HG03025 (cell line): ENCODE data around the gene ITSN2.

Source experiments
- ATAC-seq: cut with Tn5 transposase; IDR thresholded peaks from one replicate; pipeline ENCODE4 v1.9.1; 2021; ENCODE audit warnings: mild to moderate bottlenecking, moderate library complexity; ENCODE audit not compliant: unreplicated experiment, low FRiP score

The ITSN2 gene

GRCh38 chr2:24191156-24191555 is 169.2 kb downstream of the ITSN2 start:
- ATAC-seq, result no peak

GRCh38 chr2:24190503-24190902 is 169.8 kb downstream of the ITSN2 start:
- ATAC-seq, result no peak

- no peak for ATAC-seq
Observed at GRCh38 chr2:24189551-24189950, 170.8 kb downstream of the ITSN2 start.

DNA sequence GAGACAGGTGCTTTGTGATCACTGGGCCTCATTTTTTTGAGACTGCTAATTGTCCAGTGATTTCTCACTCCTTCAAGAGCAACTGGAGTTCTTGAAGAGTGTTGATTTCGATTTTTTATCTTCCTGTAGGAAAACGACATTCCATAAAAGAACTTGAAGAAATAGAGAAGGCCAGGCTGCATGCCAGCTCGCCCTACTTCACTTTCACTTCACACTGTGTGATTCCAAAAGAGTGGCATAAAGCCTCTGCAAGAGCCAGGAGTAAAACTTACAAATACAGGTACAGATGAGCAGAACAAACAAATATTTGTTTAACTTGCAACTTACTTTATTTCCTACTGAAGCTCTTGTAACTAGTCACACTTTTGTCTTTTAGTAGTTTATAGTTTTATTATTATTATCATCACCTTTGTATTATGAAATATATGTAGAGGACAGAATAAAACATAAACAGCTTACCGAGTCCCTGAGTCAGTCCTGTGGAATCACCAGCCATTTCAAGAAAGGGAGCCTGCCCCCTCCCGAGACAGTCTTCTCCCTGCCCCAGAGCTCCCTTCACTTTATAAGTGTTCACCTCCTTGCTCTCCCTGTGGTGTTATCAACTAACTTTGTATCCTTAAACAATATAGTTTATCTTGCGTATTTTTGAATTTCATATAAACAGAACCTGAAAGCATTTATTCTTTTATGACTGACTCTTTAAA is 176.8 kb downstream of the ITSN2 start:
- no peak for ATAC-seq

DNA sequence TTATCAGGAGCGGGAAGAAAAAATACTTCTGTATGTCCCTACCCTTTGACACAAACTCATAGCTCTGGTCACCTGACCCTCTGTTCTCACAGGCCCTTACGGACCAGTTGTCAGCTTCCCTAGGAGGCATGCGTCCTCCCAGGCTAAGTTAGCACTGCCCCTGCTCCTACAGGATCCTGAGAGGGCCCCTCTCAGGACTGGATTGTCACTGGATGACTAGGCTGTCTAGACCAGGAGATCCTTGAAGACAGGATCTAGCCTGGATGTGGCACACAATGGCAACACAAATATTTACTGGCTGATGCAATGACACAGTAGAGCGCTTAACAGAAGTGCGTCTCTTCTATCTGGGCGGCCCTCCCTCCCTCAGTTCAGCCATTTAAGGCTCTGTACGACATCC is 177.8 kb downstream of the ITSN2 start:
- no peak for ATAC-seq

GRCh38 chr2:24181849-24182248 is 178.5 kb downstream of the ITSN2 start:
- ATAC-seq, result no peak

DNA sequence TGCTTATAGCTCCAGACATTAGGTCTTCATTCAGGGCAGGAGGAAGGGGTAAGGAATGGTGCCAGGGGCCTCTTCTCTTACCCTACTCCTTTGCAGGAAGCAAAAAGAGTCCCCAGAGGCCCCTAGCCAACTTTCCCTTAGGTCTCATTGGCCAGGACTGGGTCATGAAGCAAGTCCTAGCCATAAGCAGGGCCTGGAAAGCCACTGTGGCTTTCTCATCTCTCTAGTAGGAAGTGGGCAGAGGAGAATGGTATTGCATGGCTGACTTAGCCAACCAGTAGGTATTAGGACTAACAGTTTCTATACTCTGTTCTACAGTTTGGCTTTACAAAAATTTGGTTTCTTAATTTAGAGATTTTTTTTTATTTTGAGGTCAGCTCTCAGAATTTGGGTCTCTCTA is 180.7 kb downstream of the ITSN2 start:
- no peak for ATAC-seq

- no peak for ATAC-seq
Observed at GRCh38 chr2:24176326-24176725, 184.0 kb downstream of the ITSN2 start.

GRCh38 chr2:24175631-24176187 is 184.6 kb downstream of the ITSN2 start:
- no peak for ATAC-seq

DNA sequence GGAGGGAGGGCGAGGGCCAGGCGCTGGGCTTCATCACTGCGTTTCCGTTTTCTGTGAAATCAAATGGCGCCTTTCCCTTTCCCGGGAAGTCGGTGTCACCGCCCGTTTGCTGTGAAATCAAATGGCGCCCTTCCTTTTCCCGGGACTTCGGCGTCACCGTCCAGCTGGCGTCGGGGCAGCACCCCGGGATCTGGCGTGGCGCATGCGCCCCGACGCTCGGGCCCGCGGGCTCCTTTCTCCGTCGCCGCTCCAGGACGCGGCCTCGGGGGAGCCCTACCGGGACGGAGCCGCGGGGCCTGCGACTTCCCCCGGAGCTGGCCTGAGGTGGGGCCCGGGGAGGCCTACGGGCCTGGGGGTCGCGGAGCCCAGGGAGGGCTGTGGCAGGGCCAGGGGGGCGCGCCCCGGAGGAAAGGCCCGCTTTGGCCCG is 185.5 kb downstream of the ITSN2 start, which contains the start of gene FAM228A:
Gene FAM228A, plus strand, starts transcription at position 203 of the 427 bp plus-strand sequence. CDS start 428 bp downstream, outside the sequence.
- ATAC-seq, result no peak

DNA sequence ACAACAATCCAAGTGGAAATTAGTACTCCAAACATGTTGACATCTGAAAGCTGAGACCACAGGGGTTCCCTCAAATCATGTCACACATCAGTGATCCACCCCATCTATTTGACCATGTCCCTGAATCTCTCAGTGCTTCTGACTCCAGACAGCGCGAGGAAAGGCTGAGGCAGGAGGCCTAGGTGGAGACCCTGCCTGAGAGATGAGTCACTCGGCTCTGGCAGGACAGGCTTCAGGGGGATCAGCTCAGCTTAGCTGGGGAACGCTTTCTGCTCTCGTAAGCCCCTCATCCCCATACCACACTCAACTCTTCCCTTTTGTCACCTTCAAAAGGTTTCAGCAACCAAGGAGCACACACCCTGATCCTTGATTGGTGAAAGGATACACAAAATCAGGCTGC is 191.3 kb downstream of the ITSN2 start:
- no peak for ATAC-seq

DNA sequence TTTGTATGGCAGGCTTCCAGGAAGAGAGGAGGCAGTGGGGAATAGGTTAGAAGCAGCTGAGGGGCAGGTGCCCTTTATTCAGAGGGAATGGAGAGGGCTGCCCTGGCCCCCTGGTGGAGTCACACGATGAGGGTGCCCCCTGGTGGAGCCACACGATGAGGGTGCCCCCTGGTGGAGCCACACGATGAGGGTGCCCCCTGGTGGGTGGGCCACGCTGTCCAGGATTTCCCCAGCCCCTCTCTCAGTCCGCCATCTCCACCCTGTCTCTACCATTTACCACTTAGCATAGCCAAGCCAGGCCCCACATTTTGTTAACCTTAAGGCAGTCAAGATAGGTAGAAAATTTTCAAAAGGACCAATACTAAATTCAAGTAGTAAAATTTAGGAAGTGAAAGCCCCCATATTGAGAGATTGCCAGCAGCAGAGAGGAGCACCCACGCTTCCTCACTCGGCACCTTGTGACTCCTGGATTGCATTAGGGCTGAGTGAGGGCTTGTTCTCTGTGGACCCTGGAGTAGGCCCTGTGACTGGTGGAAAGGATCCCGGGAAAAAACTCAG is 195.8 kb downstream of the ITSN2 start:
- no peak for ATAC-seq

- no peak for ATAC-seq
Observed at GRCh38 chr2:24163601-24164000, 196.7 kb downstream of the ITSN2 start.

- ATAC-seq, result no peak
Observed at GRCh38 chr2:24163186-24163585, 197.2 kb downstream of the ITSN2 start.

DNA sequence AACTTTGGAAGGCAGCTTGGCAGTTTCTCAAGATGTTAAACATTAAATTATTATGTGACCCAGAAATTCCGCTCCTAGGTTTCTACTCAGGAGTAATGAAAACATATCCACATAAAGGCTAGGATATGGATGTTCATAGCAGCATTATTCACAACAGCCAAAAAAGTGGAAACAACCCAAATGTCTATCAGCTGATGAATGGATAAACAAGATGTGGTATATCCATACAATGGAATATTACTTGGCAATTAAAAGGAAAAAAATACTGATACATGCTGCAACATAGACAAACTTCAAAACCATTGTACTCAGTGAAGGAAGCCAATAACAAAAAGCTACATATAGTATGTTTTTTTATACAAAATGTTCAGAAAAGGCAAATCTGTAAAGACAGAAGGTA is 197.8 kb downstream of the ITSN2 start:
- no peak for ATAC-seq

DNA sequence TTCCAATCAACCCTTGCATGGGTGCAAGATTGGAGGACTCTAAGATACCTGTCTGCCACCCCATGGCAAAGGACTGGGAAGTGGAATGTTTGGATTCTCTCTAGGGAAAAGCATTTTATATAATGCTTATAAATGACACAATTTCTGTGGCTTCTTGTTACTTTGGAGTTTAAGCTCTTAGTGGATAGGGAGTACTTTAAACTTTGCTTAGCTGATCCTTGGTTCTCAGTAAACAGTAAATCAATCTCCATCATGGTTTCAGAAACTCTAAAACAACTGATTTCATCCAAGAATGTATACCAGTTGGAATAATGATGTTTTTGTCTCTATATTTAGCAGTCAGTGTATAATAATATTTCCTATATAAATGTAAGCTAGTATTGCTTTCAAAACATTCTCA is 199.6 kb downstream of the ITSN2 start:
- ATAC-seq, result no peak

DNA sequence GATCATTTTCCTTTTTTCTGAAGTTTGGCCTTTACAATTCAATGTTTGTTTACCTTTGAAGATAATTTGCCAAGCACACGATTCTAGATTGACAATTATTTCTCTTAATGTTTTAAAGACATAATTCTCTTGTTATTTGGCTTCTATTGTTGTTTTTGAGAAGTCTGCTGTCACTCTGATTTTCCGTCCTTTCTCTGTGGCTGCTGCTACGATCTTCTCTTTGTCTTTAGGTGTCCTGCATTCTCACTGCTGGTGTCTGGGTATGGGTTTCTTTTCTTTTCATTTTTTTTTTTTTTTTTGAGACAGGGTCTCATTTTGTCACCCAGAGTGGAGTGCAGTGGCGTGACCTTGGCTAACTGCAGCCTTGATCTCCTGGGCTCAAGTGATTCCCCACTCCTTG is 200.6 kb downstream of the ITSN2 start:
- ATAC-seq, result no peak

DNA sequence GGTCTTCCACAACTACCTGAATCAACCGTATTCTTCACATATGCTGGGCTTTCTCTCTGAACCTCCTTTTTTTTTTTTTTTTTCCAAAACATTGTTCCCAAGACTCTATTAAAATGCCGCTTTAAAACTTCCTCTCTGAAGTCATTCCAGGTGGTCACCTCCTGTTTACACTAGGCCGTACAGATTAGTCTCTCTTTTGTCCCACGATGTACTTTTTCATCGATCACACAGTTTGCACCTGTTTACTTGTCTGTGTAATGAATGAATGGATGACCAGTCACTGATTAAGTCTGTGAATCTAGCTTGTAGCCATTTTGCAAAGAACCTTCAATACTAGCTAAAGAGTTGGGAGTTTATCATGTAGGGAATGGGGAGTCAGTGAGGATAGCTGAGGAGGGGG is 202.2 kb downstream of the ITSN2 start:
- no peak for ATAC-seq

- ATAC-seq, result no peak
Observed at GRCh38 chr2:24153478-24153877, 206.9 kb downstream of the ITSN2 start.
